SH-SY5Y (cell line): ENCODE data around the gene ZNF641.

Source experiments
- GATA2 ChIP-seq: IDR thresholded peaks from 2 replicates; pipeline ENCODE4 v1.6.1; 2011; ENCODE audit warnings: mild to moderate bottlenecking, low read depth, low read length
- GATA3 ChIP-seq: IDR thresholded peaks from 2 replicates; pipeline ENCODE4 v1.6.1; 2011; ENCODE audit warnings: low read depth, mild to moderate bottlenecking, low read length, moderate library complexity

GRCh38 chr12:48361664-48362339, 11.1 kb upstream of the ZNF641 start:
- TF ChIP-seq GATA2 = no peak
- no peak for TF ChIP-seq GATA3
